ENCODE data around the gene EP300.
"Not testable (repeated sequence)": the region's sequence is repeated elsewhere in the genome, so short reads cannot be mapped to it uniquely, and the experiment has no call there.

The EP300 gene

GRCh38 chr22:41092023-41092817 lies at the start of gene EP300:
TSS of gene EP300 (plus strand) at chr22:41092592. CDS start at chr22:41093005, 413 bp downstream.
- DNase-seq, result peak; percentile 95

GRCh38 chr22:41043722-41044121 lies 48.7 kb upstream of the EP300 start:
- no peak for DNase-seq

- DNase-seq, result not testable (repeated sequence)
These were observed 46.8 kb upstream of the EP300 start for GRCh38 chr22:41045575-41045974.

GRCh38 chr22:41047801-41048211 lies 44.6 kb upstream of the EP300 start:
- DNase-seq, result no peak

- not testable (repeated sequence) for DNase-seq
These were observed 44.0 kb upstream of the EP300 start for GRCh38 chr22:41048345-41048744.

GRCh38 chr22:41048791-41049717 lies 43.3 kb upstream of the EP300 start:
- DNase-seq, result no peak

GRCh38 chr22:41049795-41050194 lies 42.6 kb upstream of the EP300 start:
- DNase-seq, result not testable (repeated sequence)

- DNase-seq, result no peak
These were observed 41.5 kb upstream of the EP300 start for GRCh38 chr22:41050883-41051282.

GRCh38 chr22:41052661-41053490 lies 39.5 kb upstream of the EP300 start:
- DNase-seq, result no peak

GRCh38 chr22:41057076-41057475 lies 35.3 kb upstream of the EP300 start:
- DNase-seq, result no peak

GRCh38 chr22:41062146-41062545 lies 30.2 kb upstream of the EP300 start:
- DNase-seq, result no peak

- DNase-seq, result not testable (repeated sequence)
These were observed 28.1 kb upstream of the EP300 start for GRCh38 chr22:41064326-41064725.

GRCh38 chr22:41066341-41066740 lies 26.1 kb upstream of the EP300 start:
- DNase-seq, result not testable (repeated sequence)

- not testable (repeated sequence) for DNase-seq
These were observed 24.4 kb upstream of the EP300 start for GRCh38 chr22:41067968-41068367.

- DNase-seq, result no peak
These were observed 21.6 kb upstream of the EP300 start for GRCh38 chr22:41070665-41071331.

GRCh38 chr22:41074061-41074460 lies 18.3 kb upstream of the EP300 start:
- DNase-seq, result no peak

- DNase-seq, result no peak
These were observed 17.9 kb upstream of the EP300 start for GRCh38 chr22:41074466-41074865.

- DNase-seq, result no peak
These were observed 17.3 kb upstream of the EP300 start for GRCh38 chr22:41074941-41075710.

GRCh38 chr22:41075946-41076345 lies 16.4 kb upstream of the EP300 start:
- no peak for DNase-seq

- DNase-seq, result no peak
These were observed 15.5 kb upstream of the EP300 start for GRCh38 chr22:41076857-41077256.

GRCh38 chr22:41078931-41079330 lies 13.5 kb upstream of the EP300 start:
- DNase-seq, result no peak

Data from activated effector memory CD4-positive, alpha-beta T cell treated with anti-CD3 and anti-CD28 coated beads, Interleukin-2, amount 50 U/mL, for 16 hours (primary cell).